GM12873 (cell line): ENCODE data around the gene LIN37.

Source experiments
- CTCF ChIP-seq: IDR thresholded peaks from 2 replicates; pipeline ENCODE4 v1.5.1; 2012; ENCODE audit warnings: low read depth, mild to moderate bottlenecking, moderate library complexity, low read length, control low read depth; ENCODE audit not compliant: insufficient read depth; ENCODE audit errors: missing control alignments

LIN37 gene

DNA sequence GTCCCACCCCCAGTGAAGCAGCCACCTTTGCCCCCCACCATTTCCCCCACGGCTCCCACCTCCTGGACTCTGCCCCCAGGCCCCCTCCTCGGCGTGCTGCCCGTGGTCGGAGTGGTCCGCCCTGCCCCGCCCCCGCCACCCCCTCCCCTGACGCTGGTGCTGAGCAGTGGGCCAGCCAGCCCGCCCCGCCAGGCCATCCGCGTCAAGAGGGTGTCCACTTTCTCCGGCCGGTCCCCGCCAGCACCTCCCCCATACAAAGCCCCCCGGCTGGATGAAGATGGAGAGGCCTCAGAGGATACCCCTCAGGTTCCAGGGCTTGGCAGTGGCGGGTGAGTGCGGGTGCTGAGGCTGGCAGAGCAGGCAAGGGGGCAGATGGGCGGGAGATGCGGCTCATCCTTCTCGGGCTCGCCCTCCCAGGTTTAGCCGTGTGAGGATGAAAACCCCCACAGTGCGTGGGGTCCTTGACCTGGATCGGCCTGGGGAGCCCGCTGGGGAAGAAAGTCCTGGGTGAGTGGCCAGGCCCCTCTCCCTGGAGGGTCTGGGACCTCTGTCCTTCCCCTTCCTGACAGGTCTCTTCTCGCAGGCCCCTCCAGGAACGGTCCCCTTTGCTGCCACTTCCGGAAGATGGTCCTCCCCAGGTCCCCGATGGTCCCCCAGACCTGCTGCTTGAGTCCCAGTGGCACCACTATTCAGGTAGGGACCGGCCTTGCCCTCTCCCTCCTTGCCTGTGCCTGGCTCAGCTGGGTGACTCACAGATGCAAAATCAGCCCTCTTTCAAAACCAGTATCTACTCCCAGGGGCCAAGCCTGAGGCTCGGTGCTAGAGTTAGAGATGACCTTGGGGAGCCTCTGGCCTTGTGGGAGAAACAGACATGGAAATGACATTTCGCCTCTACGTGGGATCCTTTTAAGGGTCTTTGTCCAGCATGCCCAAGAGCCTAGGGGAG is 14.9 kb upstream of the LIN37 start:
- no peak for TF ChIP-seq CTCF

DNA sequence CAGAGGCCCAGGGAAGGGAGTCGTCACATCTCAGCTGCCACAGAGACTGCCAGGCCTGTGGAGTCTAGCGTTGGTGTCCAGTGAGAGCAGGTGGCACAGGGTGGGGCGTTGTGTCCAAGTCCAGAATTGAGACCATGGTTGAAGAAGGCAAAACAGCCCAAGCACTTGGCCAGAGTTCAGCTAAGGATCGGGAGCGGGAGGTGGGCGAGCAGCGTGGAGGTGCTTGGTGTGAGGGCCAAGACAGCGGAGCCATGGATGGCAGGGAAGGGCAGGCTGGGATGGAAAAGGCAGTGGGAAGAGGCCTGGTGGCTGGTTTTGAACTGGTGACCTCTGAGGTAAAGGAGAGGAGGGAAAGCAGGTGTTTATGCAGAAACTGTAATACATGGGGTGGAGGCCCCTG is 14.1 kb upstream of the LIN37 start:
- no peak for TF ChIP-seq CTCF

DNA sequence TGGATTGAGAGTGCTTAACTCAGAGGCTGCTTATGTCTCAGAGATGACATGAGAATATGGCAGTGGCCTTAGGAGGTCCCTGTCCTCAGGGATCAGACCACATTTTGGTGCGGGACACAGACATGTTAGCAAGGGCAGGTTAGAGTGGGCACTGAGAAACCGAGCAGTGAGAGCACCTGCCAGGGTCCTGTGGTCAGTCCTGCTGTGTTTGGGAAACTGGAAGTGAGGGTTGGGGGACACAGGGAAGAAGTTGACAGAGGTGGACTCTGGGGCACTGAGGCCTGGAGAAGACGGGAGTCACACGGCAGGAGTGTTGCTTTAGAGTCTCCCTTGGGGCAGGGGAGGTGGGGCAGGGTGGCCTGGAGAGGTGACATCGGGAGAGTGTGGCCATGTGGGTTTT is 13.5 kb upstream of the LIN37 start:
- TF ChIP-seq CTCF: no peak

DNA sequence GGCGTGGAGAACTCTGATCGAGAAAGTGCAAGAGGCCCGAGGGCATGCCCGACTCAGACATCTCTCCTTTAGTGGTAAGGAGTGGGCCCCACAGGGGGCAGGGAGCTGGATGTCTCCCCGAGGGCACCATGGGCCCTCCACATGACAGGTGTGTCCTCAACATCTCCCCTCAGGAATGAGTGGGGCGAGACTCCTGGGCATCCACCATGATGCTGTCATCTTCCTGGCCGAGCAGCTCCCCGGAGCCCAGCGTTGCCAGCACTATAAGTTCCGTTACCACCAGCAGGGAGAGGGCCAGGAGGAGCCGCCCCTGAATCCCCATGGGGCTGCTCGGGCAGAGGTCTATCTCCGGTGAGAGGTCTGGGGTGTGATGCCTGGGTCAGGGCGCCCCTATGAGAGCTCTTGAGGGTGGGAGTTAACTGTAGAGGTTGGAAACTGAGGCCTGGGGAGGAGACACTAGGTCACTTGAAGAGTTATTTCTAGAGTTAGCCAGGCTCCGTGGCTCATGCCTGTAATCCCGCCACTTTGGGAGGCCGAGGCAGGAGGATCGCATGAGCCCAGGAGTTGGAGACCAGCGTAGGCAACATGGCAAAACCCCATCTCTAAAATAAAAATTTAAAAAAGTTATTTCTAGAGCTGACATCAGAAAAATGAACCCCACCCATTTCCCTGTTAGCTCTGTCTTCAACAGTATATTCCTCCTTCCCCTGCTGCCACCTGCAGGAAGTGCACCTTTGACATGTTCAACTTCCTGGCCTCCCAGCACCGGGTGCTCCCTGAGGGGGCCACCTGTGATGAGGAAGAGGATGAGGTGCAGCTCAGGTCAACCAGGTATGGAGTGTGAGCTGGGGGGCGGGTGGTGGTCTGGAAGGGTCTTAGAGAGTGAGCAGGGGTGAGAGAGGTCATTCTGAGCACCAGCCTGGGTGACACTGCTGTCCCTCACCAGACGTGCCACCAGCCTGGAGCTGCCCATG is 11.2 kb upstream of the LIN37 start:
- TF ChIP-seq CTCF: peak; percentile 42

- no peak for TF ChIP-seq CTCF
Measured at GRCh38 chr19:35738021-35738886, 10.1 kb upstream of the LIN37 start.

DNA sequence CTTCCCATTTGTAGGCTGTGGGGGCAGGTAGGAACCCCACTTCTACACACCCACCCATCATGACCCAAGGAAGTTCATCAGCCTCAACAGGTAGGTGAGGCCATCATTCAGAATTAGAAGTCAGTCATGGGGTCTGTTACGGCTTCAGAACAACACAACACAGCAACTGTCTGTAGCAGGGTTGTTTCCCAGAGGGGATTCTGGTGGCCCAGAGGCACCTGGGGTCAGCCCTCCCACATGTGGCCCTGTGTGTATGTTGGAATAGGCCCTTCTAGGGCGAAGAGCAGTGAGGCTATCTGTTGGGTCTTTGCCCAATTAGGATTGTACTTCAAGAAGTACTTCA is 9.5 kb upstream of the LIN37 start:
- TF ChIP-seq CTCF: no peak
